Ishikawa (cell line): ENCODE results near the gene ALDH16A1.
A peak's percentile ranks its signal among the peaks of the same experiment; 100 is the strongest.

Source experiments
- CEBPB ChIP-seq: IDR thresholded peaks from 2 replicates; pipeline ENCODE4 v1.6.1; 2012
- EP300 ChIP-seq: IDR thresholded peaks from 2 replicates; pipeline ENCODE4 v1.6.1; 2012; ENCODE audit warnings: borderline replicate concordance
- NFIC ChIP-seq: IDR thresholded peaks from 2 replicates; pipeline ENCODE4 v1.6.1; 2012
- TAF1 ChIP-seq: IDR thresholded peaks from 2 replicates; pipeline ENCODE4 v1.6.1; 2012; ENCODE audit warnings: low read depth, mild to moderate bottlenecking
- ZBTB7A ChIP-seq: IDR thresholded peaks from 2 replicates; pipeline ENCODE4 v1.6.1; 2012; ENCODE audit warnings: low read depth

DNA sequence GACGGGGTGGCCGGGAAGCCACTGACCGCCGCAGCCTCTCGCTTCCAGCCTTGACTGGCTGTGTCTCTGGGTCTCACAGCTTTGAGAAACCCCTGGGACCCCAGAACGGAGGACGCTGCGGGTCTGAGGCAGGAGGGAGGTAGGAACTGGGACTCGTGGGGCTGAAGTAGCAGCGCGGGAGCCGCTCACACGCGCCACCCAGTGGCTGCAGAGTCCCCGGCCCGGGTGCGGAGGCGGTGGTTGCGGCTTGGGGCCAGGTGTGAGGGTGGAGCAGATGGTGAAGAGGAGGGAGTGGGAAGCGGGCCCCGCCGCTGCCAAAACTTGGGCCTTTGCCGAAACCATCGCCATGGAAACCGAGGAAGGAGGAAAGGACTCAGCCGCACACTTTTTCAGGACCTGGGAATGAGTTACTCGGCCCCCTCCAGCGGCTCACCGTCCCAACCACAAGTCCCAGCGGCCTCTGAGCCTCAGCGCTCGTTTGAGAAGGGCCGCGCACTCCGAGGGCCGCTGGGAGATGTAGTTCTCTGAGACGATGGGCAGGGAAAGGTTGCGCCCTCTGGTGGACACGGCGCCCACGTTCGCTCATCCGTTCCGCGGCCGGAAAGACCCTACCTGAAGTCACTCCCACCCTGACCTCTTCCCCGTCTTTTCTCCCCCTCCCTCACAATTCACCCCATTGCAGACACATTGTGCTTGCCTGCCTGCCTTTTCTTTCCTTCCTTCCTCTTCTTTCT is 9.5 kb upstream of the ALDH16A1 start:
- TF ChIP-seq TAF1 (no peak), EP300 (no peak), ZBTB7A (peak; percentile 93), NFIC (peak; percentile 21; the same call in 1 of the 2 replicates), CEBPB (no peak)
